Peyer's patch (tissue), 4 donors: ENCODE measurements around the gene LINGO1. TPM values are rescaled to one million over a fixed set of nuclear protein-coding genes. Genes with fewer than 3 reads are reported as not detected.
A peak's percentile ranks its signal among the peaks of the same experiment; 100 is the strongest.

Source experiments
- DNase-seq, 3 donors: peaks; one replicate each; pipeline ENCODE4 v3.0.0-alpha.2; 2017 to 2019
- H3K27ac ChIP-seq, 4 donors: fragments of 200-600 bp; sonication (generic); one replicate each; pipeline ENCODE4 v1.5.1; 2016 to 2019
- H3K27me3 ChIP-seq, 2 donors: fragments of 200-600 bp; sonication (generic); one replicate each; pipeline ENCODE4 v1.5.1; 2019
- H3K36me3 ChIP-seq, 3 donors: fragments of 200-600 bp; sonication (generic); one replicate each; pipeline ENCODE4 v1.5.1; 2016 to 2019
- H3K4me1 ChIP-seq, 4 donors: fragments of 200-600 bp; sonication (generic); one replicate each; pipeline ENCODE4 v1.5.1; 2016 to 2019
- H3K4me3 ChIP-seq, 4 donors: fragments of 200-600 bp; sonication (generic); 1 replicate in 3 of 4; 2 replicates in 1 of 4; pipeline ENCODE4 v1.5.1; 2016 to 2019; ENCODE audit warnings: mild to moderate bottlenecking in 1 of 4
- H3K9me3 ChIP-seq, 4 donors: fragments of 200-600 bp; sonication (generic); one replicate each; pipeline ENCODE4 v1.5.1; 2016 to 2019; ENCODE audit warnings: mild to moderate bottlenecking in 1 of 4
- CTCF ChIP-seq, 6 experiments: fragments of 450-650 bp in 4 of 6; fragments of 200-600 bp in 2 of 6; sonication (generic) in 1 of 6; IDR thresholded peaks; one replicate each; pipeline ENCODE4 v1.5.1; 2017 to 2019; ENCODE audit warnings: antibody characterized with exemption in 6 of 6, mild to moderate bottlenecking in 3 of 6, moderate library complexity in 1 of 6
- POLR2A ChIP-seq, 2 donors: fragments of 450-650 bp; IDR thresholded peaks; one replicate each; pipeline ENCODE4 v1.5.1; 2017; ENCODE audit warnings: antibody characterized with exemption in 2 of 2, mild to moderate bottlenecking in 2 of 2, moderate library complexity in 2 of 2
- total RNA-seq, 4 donors: library from RNA; depleted of rRNA; stranded (reverse); fragments of >200 nt; gene quantifications; one replicate each; pipeline ENCODE4 v1.1.0, GENCODE V29; 2016

The LINGO1 gene
- total RNA-seq, 4 donors from 2014 or later: 3.0 TPM; not detected in 3

GRCh38 chr15:77659350-77660321 lies 26.9 kb upstream of the LINGO1 start:
- Histone ChIP-seq H3K36me3 (no peaks in the 10 kb centered on the region), H3K4me3 (no peak overlapping the region), H3K27me3 (no peaks in the 10 kb centered on the region), H3K9me3 (no peaks in the 10 kb centered on the region), H3K27ac (no peak overlapping the region), H3K4me1 (no peaks in the 10 kb centered on the region)
- DNase-seq: peak in 2 of 3 donors; percentile 64 to 76
- peak in 4 of 6 experiments; percentile 16 to 23 (median 22) for TF ChIP-seq CTCF (IDR thresholded peaks at IDR 0.05)
- no peak for TF ChIP-seq POLR2A (IDR thresholded peaks at IDR 0.05)

GRCh38 chr15:77658304-77658703 lies 25.6 kb upstream of the LINGO1 start:
- H3K27me3 ChIP-seq: no peaks in the 10 kb centered on the region
- H3K27ac ChIP-seq: no peak overlapping the region
- H3K4me1 ChIP-seq: no peaks in the 10 kb centered on the region
- no peak for DNase-seq
- no peak overlapping the region for H3K4me3 ChIP-seq
- H3K9me3 ChIP-seq: no peaks in the 10 kb centered on the region
- TF ChIP-seq POLR2A (IDR thresholded peaks at IDR 0.05) (no peak), CTCF (IDR thresholded peaks at IDR 0.05) (no peak)
- no peaks in the 10 kb centered on the region for H3K36me3 ChIP-seq

- no peaks in the 10 kb centered on the region for H3K4me1 ChIP-seq
- H3K27me3 ChIP-seq: no peaks in the 10 kb centered on the region
- no peaks in the 10 kb centered on the region for H3K36me3 ChIP-seq
- TF ChIP-seq POLR2A (IDR thresholded peaks at IDR 0.05): no peak
- no peak for TF ChIP-seq CTCF (IDR thresholded peaks at IDR 0.05)
- DNase-seq: no peak
- H3K4me3 ChIP-seq: no peak overlapping the region
- no peaks in the 10 kb centered on the region for H3K9me3 ChIP-seq
- H3K27ac ChIP-seq: no peak overlapping the region
Measured at GRCh38 chr15:77657634-77658238, 25.0 kb upstream of the LINGO1 start.

GRCh38 chr15:77656294-77656693 lies 23.6 kb upstream of the LINGO1 start:
- no peaks in the 10 kb centered on the region for H3K27me3 ChIP-seq
- H3K36me3 ChIP-seq: no peaks in the 10 kb centered on the region
- no peaks in the 10 kb centered on the region for H3K9me3 ChIP-seq
- DNase-seq: no peak
- no peak for TF ChIP-seq POLR2A (IDR thresholded peaks at IDR 0.05)
- no peak for TF ChIP-seq CTCF (IDR thresholded peaks at IDR 0.05)
- no peaks in the 10 kb centered on the region for H3K4me1 ChIP-seq
- no peak overlapping the region for H3K27ac ChIP-seq
- H3K4me3 ChIP-seq: no peak overlapping the region

- Histone ChIP-seq H3K27me3 (no peaks in the 10 kb centered on the region), H3K4me3 (no peak overlapping the region), H3K9me3 (no peaks in the 10 kb centered on the region), H3K36me3 (no peaks in the 10 kb centered on the region), H3K27ac (no peak overlapping the region), H3K4me1 (no peaks in the 10 kb centered on the region)
- peak in 3 of 6 experiments; percentile 34 to 53 (median 40) for TF ChIP-seq CTCF (IDR thresholded peaks at IDR 0.05)
- no peak for TF ChIP-seq POLR2A (IDR thresholded peaks at IDR 0.05)
- no peak for DNase-seq
Measured at GRCh38 chr15:77654975-77655374, 22.3 kb upstream of the LINGO1 start.
